ENCODE data around the gene TMEM97.
"Not testable (repeated sequence)": the region's sequence is repeated elsewhere in the genome, so short reads cannot be mapped to it uniquely, and the experiment has no call there.

Gene TMEM97

GRCh38 chr17:28338769-28339212 is 19.8 kb downstream of the TMEM97 start:
- DNase-seq: not testable (repeated sequence)

GRCh38 chr17:28339431-28339830 is 20.4 kb downstream of the TMEM97 start:
- no peak for DNase-seq

- no peak for DNase-seq
These were observed 21.4 kb downstream of the TMEM97 start for GRCh38 chr17:28340374-28340773.

GRCh38 chr17:28341516-28341915 is 22.5 kb downstream of the TMEM97 start:
- no peak for DNase-seq

- no peak for DNase-seq
These were observed 23.3 kb downstream of the TMEM97 start for GRCh38 chr17:28342313-28342712.

- DNase-seq: no peak
These were observed 24.5 kb downstream of the TMEM97 start for GRCh38 chr17:28343491-28343932.

GRCh38 chr17:28344011-28344410 is 25.0 kb downstream of the TMEM97 start:
- DNase-seq: no peak

GRCh38 chr17:28344435-28344901 is 25.5 kb downstream of the TMEM97 start:
- no peak for DNase-seq

GRCh38 chr17:28345419-28346198 is 26.6 kb downstream of the TMEM97 start:
- no peak for DNase-seq

- DNase-seq: no peak
These were observed 27.2 kb downstream of the TMEM97 start for GRCh38 chr17:28346199-28346580.

- no peak for DNase-seq
These were observed 27.8 kb downstream of the TMEM97 start for GRCh38 chr17:28346746-28347246.

GRCh38 chr17:28347261-28347891 is 28.4 kb downstream of the TMEM97 start:
- no peak for DNase-seq

- DNase-seq: no peak
These were observed 30.0 kb downstream of the TMEM97 start for GRCh38 chr17:28348979-28349378.

GRCh38 chr17:28350271-28350670 is 31.3 kb downstream of the TMEM97 start:
- no peak for DNase-seq

- DNase-seq: peak; percentile 93 to 94
These were observed 38.3 kb downstream of the TMEM97 start, which contains the start of gene POLDIP2 for GRCh38 chr17:28357061-28357900. POLDIP2 (minus strand) TSS chr17:28357527; CDS start chr17:28357448, 79 bp downstream.

GRCh38 chr17:28357901-28358197 is 38.8 kb downstream of the TMEM97 start:
- DNase-seq: no peak

- no peak for DNase-seq
These were observed 44.2 kb downstream of the TMEM97 start for GRCh38 chr17:28363186-28363585.

GRCh38 chr17:28363776-28364650 is 45.0 kb downstream of the TMEM97 start:
- DNase-seq: no peak

GRCh38 chr17:28364665-28365363 is 45.8 kb downstream of the TMEM97 start, which contains the start of gene SEBOX:
SEBOX (minus strand) TSS chr17:28365199; CDS start chr17:28365151, 48 bp downstream.
- DNase-seq: no peak

- DNase-seq: no peak
These were observed 46.5 kb downstream of the TMEM97 start for GRCh38 chr17:28365487-28365886.

GRCh38 chr17:28366605-28367004 is 47.6 kb downstream of the TMEM97 start:
- no peak for DNase-seq

All from stimulated activated CD4-positive, alpha-beta T cell treated with anti-CD3 and anti-CD28 coated beads, Interleukin-4, amount 100 ng/mL, for 4 hours (primary cell).